GM19455 (cell line): ENCODE data around the gene PAPOLB.

Experiments
- ATAC-seq: cut with Tn5 transposase; IDR thresholded peaks from one replicate; pipeline ENCODE4 v1.9.1; 2021; ENCODE audit not compliant: unreplicated experiment

Gene PAPOLB

DNA sequence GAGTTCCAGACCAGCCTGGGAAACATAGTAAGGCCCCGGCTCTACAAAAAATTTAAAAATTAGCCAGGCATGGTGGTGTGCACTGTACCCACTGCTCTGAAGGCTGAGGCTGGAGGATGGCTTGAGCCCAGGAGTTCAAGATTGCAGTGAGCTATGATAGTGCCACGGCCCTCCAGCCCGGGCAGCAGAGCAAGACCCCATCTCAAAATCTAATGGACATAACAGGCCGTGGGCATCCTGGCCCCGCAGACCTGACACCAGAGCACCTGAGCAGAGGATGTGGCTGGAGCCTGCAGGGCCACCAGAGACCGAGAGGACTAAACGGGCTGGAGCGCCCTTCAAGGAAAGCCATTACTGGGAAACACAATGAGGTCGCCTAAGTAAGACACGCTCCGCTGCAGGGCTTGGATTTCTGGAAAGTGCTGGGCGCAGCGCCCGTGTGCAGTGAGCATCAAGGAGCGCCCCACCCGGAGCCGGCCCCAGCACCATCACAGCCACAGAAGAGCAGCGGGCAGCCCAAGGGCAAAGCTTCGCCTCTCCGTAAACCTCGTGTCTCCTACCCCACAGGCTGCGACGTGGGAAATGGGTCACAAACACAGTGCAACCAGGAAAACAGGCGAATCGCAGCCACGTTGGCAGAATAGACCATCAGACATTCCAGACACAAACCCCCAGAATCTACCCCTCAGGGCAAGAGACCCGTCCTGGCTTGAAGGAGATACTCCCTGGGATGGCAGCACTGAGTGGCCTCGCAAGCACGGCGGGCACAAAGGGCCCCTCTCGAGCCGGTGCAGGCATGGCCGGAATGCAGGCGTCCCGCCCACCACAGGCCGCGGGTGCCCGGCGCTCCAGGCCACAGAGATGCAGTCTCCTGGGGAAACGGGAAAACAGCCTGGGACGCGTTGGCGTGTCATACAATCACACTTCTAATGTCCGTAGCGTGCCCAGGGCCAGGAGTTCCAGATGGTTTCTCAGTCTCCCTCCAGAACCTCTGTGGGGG is 16.8 kb upstream of the PAPOLB start:
- ATAC-seq, result no peak

DNA sequence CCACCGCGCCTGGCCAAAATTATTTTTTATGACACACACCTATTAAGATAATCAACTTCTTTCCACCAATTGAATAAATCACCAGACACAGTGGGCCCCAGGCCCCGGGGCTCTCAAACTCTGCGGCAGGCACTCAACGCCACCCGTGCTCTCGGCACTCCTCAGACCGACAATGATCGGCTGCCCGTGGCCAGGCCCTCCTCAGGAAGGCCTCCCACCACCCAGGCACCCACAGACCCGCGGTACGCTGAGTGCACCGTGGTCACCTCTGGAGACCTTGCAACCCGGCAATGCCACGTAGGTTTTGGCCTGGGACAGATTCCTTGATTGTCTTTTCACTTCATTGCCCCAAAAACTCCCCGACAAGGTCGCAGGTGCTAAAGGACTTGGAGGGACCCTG is 14.8 kb upstream of the PAPOLB start:
- no peak for ATAC-seq

DNA sequence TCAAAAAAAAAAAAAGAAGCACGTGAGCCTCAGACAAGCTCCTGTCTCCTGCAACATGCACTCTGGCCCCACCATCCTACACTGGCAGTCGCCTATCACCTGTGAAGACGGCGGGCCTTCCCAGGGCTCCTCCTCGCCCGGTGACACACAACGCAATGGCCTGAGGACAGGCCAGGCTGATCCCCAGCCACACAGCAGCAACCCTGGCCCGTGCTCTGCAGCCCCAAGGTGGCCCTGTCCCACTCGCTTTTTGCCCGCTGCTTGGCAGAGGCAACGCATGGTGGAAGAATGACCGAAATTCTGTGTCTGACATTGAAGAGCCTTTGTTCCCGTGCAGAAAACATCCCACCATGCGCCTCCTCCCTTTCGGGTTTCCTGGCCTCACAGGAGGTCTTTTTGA is 13.6 kb upstream of the PAPOLB start:
- ATAC-seq, result no peak

DNA sequence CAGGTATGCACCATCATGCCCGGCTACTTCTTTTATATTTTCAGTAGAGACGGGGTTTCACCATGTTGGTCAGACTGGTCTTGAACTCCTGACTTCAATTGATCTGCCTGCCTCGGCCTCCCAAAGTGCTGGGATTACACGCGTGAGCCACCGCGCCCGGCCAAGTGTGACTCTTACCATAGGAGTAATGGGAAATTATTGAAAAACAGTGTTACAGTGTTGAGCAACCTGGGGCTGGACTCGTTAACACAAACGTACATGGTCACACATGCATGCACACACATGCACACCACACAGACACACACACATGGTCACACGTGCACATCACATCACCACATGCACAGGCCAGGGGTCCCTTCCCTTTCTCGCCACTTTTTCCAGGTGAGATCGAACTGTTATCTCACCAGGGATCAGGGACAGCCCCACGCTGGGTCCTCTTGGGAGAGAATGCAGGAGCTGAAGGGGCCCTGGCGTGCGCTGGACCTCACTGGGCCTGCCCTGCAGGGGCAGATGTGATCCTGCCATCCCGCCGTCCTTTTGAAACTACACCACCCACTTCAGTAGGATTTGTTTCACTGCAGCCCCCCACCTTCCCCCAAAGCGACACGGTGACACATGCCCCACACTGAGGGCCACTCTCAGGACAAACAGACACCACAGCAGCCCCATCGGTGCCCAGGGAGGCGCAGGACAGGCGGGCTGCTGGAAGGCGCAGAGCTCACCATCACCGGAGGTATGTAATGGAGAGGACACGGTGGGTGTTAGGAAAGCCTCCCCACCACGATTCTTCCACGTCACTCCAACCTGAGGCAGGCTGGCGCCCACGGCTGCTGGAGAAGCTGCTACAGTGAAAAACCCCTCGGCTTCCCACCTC is 11.5 kb upstream of the PAPOLB start:
- ATAC-seq, result no peak

DNA sequence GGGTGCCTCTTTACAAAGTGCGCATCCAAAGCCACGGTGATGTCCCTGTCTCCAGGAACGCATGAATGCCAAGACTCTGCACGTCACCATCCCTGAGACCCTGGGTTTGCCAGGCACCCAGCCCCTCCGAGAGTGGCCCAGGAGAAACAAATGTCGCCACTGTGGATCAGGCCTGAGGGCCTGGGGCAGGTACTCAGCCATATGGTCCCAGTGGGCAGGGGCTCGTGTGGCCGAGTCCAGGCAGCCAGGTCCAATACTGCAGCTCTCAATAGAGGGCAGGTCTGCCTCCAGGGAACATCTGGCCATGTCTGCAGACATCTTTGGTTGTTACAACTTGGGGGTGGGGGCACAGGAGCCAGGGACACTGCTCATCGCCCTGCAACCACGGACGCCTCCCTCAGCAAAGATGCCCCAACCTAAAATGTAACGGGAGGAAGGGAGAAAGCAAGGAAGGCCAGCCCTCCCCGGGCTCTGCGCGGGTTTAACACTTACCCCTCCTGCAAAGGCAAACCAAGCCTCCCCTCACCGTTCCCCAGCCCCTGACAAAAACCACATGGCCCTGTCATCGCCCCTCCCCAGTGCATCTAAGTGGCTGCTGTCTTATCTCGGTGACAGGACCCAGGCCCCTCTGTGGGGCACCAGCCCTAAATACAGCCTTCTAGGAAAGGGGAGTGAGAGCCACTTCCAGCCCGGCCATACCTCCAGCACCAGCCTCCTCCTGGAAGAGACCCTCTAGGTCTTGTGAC is 10.3 kb upstream of the PAPOLB start:
- no peak for ATAC-seq

DNA sequence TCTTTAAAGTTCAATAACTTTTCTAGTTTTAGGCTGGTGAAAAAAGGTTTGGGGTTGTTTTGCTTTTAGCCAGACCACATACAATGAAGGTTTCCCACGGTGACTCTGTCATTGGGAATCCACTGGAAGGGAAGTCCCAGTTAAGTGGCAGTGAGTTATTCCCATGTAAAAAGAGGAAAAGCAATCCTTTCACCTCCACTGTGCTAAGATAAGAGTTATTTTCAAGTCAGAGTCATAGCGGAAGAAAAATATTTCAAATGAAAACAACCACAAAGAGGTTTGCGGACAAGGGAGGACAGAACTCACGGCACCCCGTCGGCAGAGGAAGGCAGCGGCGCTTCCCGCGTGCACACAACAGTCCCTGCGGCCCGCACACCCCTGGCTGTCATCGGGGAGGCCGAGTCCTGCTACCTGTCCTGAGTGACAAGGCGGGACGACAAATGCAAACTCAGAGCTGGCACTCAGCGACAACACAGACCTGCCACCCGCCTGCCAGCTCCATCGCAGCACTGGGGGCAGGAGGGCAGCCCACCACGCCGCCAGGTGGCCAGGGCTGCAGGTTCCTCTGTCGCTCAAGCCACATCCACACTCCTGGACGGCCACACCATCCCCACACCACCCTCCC is 9.3 kb upstream of the PAPOLB start:
- no peak for ATAC-seq

DNA sequence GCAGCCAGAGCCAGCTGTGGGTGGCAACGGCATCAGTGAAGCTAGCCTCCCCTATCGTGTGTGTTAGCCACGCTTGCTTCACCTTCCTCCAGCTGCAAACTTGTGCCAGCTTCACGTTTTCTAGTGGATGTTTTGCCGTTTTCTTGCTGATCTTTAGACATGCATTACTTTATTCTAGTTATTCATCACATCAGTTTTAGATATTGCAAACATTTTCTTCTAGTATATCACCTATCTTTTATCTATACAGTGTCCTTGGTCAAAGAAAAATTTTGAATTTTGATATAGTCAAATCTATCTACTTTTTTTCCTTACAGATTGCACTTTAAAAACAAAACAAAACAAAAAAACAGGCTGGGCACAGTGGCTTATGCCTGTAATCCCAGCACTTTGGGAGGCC is 6.7 kb upstream of the PAPOLB start:
- no peak for ATAC-seq

DNA sequence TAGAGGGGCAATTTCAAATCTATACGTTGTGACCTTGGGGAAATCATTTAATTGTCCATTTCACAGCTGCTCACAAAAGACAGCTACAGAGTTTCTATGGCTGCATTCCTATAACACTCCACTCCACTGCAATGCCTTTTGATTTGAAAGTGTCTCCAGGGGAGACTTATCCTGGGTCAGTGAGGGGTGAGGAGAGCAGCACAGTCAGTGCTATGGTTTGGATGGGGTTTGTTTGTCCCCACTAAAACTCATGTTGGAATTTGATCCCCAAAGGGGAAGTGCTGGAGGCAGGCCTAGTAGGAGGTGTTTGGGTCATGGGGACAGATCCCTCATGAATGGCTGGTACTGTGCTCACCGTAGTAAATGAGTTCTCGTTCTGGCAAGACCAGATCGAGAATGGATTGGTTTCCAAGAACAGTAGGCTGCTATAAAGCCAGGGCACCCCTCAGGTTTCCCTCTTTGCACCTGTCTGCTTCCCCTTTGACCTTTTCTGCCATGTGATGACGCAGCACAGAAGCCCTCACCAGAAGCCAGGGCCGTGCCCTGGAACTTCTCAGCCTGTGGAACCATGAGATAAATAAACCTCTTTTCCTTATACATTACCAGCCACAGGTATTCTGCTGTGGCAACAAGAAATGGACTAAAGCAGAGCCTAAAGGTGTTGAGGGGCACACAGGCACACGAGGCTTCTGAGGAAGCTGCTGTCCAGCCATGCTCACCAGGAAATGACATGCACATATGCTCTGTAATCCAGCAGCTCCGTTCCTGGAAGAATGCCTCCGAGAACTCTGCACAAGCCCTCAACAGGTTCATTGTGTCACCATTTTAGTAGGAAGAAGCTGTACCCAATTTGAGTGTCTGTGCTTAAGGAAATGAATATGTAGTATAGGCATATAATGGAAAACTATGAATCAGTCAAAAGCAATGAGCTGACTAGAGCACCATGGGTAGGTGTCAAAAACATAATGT is 5.0 kb upstream of the PAPOLB start:
- no peak for ATAC-seq

DNA sequence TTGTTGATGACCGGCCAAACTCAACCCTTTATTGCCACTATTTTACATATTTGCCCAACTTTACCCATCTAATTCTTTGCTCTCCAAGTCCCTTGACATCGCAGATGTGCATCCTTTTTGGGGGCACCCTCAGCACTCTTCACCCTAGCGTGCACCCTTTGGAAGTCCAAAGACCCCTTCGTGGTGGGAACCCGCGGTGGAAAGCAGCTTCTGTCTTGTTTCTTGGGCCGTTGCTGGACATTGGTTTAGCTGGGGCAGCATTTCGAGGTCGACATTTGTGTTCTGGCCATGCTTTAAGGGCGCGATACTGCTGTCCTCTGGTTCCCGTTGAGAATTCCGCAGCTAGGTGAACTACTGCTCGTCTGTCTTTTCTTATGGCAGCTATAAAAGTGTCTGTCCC is 326 bp upstream of the PAPOLB start:
- no peak for ATAC-seq

DNA sequence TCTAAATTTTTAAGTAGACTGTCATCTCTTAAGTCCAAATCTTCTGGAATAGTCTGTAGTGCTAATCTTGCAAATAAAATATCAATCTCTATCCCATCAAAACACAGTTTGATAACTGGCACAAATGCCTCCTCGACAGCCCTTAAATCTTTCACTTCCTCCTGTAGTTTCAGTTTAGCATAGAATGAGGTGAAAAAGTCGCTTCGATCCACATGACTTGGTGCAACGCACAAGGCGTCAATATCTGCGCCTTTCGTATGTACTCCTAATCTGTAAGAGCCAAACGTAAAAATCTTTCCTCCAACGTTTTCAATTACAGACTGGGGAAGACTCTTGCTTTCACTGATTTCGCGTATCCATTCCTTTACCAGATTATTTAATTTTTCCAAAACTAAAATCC is 603 bp downstream of the PAPOLB start:
- no peak for ATAC-seq

DNA sequence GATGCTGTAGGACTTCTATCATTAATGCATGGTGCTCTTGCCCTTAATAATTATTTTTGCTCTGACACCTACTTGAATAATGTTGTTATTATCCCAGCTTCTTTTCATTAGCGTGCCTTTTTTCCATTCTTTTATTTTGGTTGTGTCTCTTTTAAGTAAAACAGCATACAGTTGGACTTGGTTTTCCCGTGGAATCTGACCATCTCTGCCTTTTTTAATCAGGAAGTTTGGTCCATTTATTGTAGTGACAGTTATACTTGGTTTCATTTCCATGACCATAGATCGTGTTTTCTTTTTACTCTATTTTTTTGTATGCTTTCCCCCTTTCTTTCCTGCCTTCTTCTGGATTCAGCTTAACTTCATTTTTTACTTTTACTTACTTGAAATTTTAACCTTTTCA is 4.6 kb downstream of the PAPOLB start:
- ATAC-seq, result no peak

DNA sequence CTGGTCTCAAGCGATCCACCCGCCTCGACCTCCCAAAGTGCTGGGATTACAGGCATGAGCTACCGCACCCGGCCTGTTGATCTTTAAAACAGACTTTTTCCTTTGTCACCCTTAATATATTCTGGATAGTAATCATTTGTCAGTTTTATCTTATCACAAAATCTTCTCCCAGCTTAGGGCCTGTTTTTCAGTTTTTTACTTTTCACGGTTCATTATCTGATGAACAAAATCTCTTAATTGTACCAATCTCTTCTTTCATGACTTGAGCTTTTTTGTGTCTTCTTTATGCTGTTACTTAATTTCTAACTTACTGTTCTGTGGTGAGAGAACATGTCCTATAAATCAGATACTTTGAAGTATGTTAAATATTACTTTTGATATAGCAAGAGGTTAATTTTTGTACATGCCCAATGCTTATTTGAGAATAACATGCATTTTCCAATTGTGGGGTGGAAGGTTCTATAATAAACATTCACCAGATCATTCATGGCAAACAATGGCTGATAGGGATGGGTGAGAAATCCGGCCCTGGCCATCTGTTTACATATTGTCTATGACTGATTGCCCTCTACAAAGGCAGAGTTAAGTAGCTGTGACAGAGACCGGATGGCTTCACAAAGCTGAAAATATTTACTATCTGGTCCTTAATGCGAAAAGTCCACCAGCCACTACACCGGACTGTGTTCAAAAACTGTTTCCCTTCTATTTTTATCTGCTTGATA is 5.3 kb downstream of the PAPOLB start:
- ATAC-seq, result no peak

DNA sequence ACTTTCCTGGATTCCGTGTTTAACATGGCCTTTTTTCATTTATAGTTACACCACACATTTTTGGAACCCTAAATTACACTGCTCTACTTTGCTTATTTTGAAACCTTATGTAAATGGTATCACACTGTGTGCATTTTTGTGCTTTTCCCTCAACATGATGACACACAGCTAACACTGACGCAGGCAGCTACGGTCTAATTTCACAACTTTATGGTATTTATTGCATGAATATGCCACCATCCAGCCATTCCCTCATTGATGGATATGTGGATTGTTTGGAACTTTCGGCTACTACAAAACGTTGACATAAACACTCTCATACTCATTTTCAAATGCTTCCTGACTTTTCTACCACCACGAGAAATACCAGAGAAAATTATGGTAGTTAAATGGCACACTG is 6.9 kb downstream of the PAPOLB start:
- no peak for ATAC-seq

DNA sequence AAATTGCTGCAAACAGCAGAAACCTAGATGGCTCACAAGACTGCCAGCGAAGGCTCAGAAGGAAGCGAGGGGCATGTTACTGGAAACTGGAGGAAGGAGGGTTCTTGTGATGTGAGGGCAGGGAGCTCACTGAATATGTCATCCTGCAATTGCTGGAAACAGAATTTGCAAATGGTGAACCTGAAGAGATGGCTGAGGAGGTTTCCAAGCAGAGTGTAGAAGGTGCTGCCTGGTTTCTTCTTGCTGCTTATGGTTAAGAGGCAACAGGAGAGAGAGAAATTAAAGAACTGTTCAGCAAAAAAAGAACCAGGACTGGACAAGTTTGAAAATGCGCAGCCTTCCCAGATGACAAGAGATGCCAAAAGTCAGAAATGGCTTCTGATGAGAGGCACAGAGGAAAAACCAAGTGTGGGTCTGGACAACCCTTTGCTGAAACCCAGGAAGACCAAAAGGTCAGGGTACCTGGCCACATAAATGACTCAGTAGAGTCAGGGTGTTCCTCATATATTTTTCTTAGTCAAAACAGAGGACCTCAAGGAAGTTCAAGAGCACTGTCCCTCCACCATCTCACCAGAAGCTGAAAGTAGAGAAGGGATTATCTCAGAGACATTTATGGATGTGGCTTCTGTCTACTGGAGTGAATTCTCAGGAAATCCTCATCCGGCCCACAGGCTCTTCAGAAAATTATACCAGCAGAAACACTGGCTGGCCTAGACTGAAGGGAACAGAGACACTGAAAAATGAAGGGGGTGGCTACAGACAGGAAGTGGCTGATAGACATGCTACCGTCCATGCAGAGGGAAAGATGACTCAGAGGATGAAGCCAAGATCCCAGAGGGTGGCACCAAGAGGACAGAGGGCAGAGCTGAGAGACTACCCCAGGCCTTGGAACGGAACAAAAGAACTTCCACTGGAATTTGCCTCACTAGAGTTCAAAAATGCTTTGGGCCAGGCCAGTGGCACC is 10.1 kb downstream of the PAPOLB start:
- no peak for ATAC-seq

DNA sequence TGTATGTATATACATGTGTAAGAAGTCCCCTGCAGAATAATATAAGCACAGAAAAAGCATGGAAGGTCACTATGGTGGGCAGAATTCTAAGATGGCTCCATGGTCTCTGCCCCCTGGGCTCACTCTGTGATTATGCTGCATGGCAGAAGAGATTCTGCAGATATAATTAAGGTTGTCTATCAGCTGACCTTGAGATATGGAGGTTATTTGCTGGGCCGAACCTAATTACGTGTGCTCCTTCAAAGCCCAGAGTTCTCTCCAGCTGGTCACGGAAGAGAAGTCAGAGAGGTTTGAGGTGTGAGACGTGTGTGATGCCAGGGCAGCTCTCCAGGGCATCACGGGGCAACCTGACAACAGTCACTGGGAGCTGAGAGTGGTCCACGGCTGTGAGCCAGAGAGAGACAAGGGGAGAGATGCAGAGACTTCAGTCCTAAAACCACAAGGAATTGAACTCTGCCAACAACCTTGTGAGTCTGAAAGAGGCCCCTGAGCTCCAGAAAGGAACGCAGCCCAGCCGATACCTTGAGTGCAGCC is 11.5 kb downstream of the PAPOLB start:
- ATAC-seq, result no peak

DNA sequence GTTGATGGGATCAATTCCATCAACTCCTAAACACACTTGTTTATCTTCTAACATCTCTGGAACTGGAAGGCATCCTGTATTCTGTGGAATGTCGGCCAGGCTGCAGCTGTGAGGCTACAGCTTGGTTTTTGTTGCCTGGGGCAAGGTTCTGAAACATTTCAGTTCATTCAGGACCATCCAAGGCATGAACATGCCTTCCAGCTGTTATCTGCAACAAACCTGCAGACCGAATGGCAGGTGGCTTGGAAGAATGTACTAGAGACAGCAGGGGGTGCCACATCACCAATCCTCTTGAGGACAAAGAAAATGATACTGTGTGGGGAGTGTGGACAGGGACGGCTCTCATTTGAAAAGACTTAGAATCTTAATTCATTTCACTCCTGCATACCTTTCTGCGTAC is 12.4 kb downstream of the PAPOLB start:
- no peak for ATAC-seq

DNA sequence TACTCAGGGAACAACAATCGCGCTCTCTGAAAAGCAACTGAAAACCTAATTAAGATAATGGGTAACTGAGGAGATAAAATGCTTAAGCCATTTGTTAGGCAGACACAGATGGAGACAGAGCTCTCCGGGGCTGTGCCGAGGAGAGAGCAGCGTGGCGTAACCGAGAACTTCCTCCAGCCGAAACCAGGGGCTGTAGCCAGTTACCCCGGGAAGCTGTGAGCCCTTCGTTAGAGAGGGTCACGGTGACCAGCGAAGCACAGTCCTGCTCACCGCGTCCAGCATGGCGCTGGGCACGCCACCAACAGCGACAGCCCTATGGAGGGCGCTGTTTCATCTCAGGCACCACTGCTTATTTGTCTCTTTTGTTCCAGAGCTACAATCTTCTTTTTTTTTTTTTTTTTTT is 16.1 kb downstream of the PAPOLB start:
- ATAC-seq, result no peak
